Astrocyte of the cerebellum (primary cell): Measurements from ENCODE around the gene CCN2.
A peak's percentile ranks its signal among the peaks of the same experiment; 100 is the strongest.

Source experiments
- DNase-seq: peaks from one replicate; pipeline ENCODE4 v3.0.0-alpha.2; 2011; ENCODE audit warnings: low read depth
- H3K4me3 ChIP-seq: 2 replicates; pipeline ENCODE4 v1.5.1; 2011; ENCODE audit warnings: mild to moderate bottlenecking, low read depth, low read length, moderate library complexity
- in situ Hi-C: cut with HindIII; loops from 2 replicates; pipeline ENCODE4 v1.10.0; 2017; ENCODE audit warnings: low sequenced_read_pairs
- TF ChIP-seq, protein P1 (sequence below): IDR thresholded peaks from 2 replicates; pipeline ENCODE4 v1.5.1; 2012; ENCODE audit warnings: low read length, low read depth, moderate library complexity, mild to moderate bottlenecking; ENCODE audit errors: missing control alignments

CCN2 gene

DNA sequence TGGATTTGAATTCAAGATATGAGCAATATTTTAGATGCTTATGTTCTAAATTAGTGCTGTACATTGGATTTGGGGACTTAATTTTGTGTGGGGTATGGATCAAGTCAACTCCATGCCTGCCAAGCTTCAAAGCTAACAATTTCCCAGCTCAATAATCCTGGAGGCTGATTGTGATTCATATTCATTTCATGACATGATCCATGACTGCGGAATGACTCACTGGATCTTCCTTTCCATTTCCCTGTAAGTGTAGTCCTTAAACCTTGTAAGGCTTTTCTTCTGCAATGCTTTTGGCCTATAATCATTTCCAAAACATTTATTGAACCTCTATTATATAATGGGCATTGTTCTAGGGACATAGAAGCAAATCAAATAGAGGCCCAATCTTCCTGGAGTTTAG, 44.7 kb upstream of the CCN2 start:
- no peak overlapping the region for H3K4me3 ChIP-seq
- in situ Hi-C loops, result no loop called here
- peak; percentile 54 for DNase-seq
- TF ChIP-seq, protein P1, sequence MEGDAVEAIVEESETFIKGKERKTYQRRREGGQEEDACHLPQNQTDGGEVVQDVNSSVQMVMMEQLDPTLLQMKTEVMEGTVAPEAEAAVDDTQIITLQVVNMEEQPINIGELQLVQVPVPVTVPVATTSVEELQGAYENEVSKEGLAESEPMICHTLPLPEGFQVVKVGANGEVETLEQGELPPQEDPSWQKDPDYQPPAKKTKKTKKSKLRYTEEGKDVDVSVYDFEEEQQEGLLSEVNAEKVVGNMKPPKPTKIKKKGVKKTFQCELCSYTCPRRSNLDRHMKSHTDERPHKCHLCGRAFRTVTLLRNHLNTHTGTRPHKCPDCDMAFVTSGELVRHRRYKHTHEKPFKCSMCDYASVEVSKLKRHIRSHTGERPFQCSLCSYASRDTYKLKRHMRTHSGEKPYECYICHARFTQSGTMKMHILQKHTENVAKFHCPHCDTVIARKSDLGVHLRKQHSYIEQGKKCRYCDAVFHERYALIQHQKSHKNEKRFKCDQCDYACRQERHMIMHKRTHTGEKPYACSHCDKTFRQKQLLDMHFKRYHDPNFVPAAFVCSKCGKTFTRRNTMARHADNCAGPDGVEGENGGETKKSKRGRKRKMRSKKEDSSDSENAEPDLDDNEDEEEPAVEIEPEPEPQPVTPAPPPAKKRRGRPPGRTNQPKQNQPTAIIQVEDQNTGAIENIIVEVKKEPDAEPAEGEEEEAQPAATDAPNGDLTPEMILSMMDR, result no peak

DNA sequence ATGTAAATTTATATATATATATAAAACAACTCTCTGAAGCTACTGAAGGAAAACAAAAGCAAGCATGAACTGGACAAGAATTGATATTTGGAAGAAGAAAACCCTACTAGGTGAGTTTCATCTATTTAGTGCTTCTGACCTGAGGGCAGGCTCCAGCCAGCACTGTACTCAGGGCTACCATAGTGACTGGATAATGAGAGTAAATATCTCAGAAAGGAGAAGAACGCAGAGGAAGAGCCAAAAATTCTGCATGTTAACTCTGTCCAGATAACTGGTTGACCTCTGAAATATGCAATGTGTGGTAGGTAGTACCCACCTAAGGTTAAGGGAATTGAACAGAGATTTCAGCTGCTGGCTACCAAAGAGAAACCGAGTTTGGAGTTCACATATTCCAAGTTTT, 41.4 kb upstream of the CCN2 start:
- H3K4me3 ChIP-seq, result no peak overlapping the region
- in situ Hi-C loops, result no loop called here
- no peak for DNase-seq
- TF ChIP-seq, protein P1, result no peak

DNA sequence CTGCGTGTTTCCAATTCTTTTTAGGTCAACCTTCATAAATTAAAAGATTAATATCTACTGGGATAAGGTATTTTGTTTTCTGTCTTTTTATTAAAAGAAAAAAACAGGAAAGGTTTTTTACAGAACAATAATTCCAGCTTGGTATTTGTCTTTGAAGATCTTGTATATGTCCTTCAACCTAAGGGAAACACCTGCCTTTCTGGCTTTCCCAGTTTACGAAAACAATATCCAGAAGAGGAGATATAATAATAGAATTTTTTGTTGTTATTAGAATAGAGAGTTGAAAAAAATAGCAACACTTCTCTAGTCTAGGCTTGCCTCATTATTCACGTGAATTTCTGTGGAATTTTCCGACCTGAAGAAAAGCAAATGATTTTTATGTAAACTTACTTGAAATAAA, 37.9 kb upstream of the CCN2 start:
- H3K4me3 ChIP-seq, result no peak overlapping the region
- in situ Hi-C loops, result no loop called here
- TF ChIP-seq, protein P1, result no peak
- no peak for DNase-seq

DNA sequence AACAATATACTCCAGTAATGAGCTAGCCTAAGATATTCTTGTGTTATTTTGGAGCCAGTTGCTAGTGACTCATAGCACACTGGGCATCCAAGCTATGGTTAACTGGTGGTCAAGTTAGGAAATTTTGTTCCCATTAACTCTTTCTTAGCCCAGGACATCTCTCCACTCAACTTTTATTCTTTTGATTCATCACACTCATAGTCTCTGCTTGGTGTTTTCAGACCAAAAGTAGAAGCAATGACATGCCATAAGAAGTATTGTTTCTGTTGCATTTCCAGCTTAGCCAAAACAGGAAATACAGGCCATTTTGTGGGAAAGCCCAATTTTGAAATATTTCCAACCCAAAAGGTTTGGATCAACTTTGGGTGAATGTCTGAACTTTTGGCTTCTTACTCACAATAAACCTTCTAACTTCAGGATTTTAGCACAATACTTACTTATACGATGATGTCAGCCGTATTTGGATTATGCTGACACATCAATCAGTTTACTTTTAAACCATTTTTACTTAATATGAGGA, 31.6 kb upstream of the CCN2 start:
- in situ Hi-C loops, result no loop called here
- peak; percentile 94 for DNase-seq
- TF ChIP-seq, protein P1, result no peak
- no peak overlapping the region for H3K4me3 ChIP-seq

DNA sequence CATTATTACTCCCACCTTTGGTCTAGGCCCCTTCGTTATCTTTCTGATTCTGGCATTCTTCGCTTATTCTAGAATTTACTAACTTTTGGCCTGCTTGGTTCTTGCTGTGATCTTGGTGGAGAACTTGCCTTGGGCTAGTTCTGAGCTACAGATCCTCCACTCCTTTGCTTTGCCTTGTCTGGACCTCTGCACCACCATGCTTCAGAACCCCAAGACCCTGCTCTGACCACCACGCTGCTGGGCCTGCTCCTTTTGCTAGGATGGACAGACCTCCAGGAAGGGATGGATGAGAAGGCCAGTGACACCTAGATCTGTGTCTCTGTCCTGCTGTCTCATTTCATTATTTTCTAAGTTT, 30.4 kb upstream of the CCN2 start:
- no peak for DNase-seq
- TF ChIP-seq, protein P1, result no peak
- no peak overlapping the region for H3K4me3 ChIP-seq
- in situ Hi-C loops, result no loop called here

DNA sequence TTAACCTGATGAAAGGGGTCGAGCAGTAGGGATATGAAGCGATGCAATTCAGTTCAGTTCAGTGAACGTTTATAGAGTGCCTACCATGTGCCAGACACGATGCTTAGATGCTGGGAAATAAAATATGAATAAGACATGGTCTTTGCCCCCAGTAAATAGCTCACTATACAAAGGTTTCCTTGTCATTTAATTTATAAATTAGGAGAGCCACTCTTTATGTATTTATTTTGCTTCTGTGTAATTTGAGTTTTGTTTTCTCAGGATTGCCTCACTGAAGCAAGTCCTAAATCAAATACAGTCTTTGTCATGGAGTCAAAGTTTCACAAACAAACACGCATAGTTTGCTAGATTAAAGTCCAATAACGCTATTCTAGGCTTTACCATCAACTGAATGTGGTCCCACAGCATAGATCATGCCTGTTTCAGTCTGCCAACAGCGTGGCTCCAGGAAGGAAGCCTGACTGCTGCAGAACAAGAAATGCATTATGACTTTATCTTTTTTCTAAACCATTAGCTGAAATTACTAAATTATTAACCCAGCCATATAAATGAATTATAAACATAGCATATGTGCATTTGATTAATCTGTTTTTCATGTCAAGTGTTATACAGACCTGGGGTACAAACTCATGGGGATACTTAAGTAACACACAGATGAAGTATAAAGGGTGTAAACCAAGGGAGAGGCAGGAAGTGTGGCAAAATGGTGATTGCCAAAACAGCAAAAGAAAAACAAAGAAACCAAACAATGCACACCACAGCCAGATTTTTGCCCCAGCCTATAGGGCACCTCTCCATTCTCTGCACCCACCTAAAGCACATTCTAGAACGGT, 29.8 kb upstream of the CCN2 start:
- no peak for DNase-seq
- H3K4me3 ChIP-seq, result no peak overlapping the region
- in situ Hi-C loops, result no loop called here
- TF ChIP-seq, protein P1, result no peak
